Measurements from ENCODE around the gene BOC. TPM values are rescaled to one million over a fixed set of nuclear protein-coding genes. Genes with fewer than 3 reads are reported as not detected.

Gene BOC
- total and polyA plus RNA-seq, 2 of the 8 experiments (the other 6 are each of a cell fraction or from before 2014, with no cell fraction given), result 6.9 to 9.3 TPM

GRCh38 chr3:113269661-113270060, 58.3 kb downstream of the BOC start (continued):
- TF ChIP-seq KDM4A (IDR thresholded peaks at IDR 0.05; ENCODE audit: low read depth, low read length, severe bottlenecking), result no peak
